Measurements from ENCODE around the gene SNX11.

Gene SNX11

DNA sequence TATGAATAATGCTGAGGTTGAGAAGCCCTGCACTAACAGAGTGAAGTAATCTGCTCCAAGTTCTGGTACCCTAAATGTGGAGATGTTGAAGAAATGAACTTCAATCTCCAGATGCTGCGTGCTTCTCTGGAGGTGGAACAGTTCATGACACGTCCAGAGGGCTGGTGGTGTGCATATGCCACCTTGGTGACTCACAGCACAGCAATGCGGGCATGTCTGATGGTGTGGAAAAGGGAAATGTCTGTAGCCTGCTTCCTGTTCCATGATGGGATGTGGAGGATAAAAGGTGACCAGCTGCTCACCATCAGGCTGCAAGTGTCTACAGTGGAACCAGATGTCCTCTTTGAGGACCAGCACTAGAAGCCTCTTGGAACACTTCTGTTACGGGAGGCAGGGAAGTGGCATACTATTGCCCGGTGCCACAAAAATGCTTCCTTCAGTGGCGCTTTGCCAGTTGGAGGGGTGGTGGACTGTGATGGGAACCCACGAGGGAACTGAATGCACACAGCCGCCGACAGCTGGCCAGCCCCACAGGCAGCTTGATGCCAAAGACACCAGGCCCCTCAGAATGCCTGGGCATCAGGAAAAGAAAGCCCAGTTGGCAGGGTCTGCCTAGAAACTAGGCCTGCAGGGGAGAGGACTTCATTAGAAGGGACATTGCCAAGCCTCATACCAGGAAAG, 19.9 kb downstream of the SNX11 start:
- ChIA-PET CTCF (interaction anchor here (0.7 to 3.4 kb wide), 6 partner anchors 10 to 132 kb away, joined by 3 to 24 read pairs (median 6); no protein-coding TSS in a partner anchor), POLR2A (no interaction called here)
- no peaks in the 10 kb centered on the region for H3K9me3 ChIP-seq (ENCODE audit: control insufficient read depth, insufficient read depth, low read depth, low read length)
- H3K27ac ChIP-seq (ENCODE audit: extremely low read depth, low read depth, low read length) = no peak overlapping the region
- TF ChIP-seq ZNF354C (tag by site-specific recombination; IDR thresholded peaks at IDR 0.05; ENCODE audit: borderline replicate concordance, low read depth) (no peak), ZNF600 (tag by site-specific recombination; IDR thresholded peaks at IDR 0.05) (no peak), SCRT2 (tag by site-specific recombination; IDR thresholded peaks at IDR 0.05) (no peak), ZNF202 (tag by site-specific recombination; IDR thresholded peaks at IDR 0.05; ENCODE audit: borderline replicate concordance) (no peak), ZNF169 (tag by site-specific recombination; IDR thresholded peaks at IDR 0.05) (no peak)
- TF ChIP-seq, protein P1, sequence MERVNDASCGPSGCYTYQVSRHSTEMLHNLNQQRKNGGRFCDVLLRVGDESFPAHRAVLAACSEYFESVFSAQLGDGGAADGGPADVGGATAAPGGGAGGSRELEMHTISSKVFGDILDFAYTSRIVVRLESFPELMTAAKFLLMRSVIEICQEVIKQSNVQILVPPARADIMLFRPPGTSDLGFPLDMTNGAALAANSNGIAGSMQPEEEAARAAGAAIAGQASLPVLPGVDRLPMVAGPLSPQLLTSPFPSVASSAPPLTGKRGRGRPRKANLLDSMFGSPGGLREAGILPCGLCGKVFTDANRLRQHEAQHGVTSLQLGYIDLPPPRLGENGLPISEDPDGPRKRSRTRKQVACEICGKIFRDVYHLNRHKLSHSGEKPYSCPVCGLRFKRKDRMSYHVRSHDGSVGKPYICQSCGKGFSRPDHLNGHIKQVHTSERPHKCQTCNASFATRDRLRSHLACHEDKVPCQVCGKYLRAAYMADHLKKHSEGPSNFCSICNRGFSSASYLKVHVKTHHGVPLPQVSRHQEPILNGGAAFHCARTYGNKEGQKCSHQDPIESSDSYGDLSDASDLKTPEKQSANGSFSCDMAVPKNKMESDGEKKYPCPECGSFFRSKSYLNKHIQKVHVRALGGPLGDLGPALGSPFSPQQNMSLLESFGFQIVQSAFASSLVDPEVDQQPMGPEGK (tag by site-specific recombination; IDR thresholded peaks at IDR 0.05) = no peak
- no peaks in the 10 kb centered on the region for H3K4me1 ChIP-seq (ENCODE audit: control insufficient read depth, insufficient read depth, low read length)
- H3K4me3 ChIP-seq (ENCODE audit: low read depth, low read length) = no peak overlapping the region
- H3K36me3 ChIP-seq (ENCODE audit: control insufficient read depth in 2 of 2, insufficient read depth in 1 of 2, low read length in 2 of 2) = peaks cover 0 to 33% of the 10 kb centered on the region in 2 experiments; a peak in 2 of 3 replicates

DNA sequence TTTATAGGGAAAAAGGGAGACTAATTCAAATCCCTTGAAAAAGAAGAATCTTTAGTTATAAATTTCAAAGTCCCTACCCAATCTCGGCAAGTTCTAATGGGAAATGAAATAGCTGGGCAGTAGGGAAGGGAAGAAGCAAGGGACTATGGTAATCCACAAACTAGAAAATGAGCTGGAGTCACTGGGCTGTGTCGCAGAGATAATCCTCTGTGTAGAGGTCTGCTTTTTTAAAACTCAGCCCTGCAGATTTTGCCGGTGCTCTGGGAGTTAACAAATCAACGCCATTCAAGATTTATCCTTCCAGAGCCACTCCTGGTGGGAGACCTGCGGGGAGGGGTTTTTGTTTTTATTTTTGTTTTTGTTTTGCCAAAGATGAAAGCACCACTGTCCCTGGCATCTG, 20.8 kb downstream of the SNX11 start:
- ChIA-PET POLR2A (interaction anchor here (0.7 to 3.0 kb wide), 2 partner anchors 103 to 129 kb away, joined by 3 to 8 read pairs; no protein-coding TSS in a partner anchor), CTCF (interaction anchor here (0.7 to 7.4 kb wide), 7 partner anchors 30 to 150 kb away, joined by 3 to 105 read pairs (median 5); no protein-coding TSS in a partner anchor)
- TF ChIP-seq ZNF37A (tag by site-specific recombination; IDR thresholded peaks at IDR 0.05) = no peak
- TF ChIP-seq ZNF423 (tag by site-specific recombination; IDR thresholded peaks at IDR 0.05) = no peak
- TF ChIP-seq, protein P2, sequence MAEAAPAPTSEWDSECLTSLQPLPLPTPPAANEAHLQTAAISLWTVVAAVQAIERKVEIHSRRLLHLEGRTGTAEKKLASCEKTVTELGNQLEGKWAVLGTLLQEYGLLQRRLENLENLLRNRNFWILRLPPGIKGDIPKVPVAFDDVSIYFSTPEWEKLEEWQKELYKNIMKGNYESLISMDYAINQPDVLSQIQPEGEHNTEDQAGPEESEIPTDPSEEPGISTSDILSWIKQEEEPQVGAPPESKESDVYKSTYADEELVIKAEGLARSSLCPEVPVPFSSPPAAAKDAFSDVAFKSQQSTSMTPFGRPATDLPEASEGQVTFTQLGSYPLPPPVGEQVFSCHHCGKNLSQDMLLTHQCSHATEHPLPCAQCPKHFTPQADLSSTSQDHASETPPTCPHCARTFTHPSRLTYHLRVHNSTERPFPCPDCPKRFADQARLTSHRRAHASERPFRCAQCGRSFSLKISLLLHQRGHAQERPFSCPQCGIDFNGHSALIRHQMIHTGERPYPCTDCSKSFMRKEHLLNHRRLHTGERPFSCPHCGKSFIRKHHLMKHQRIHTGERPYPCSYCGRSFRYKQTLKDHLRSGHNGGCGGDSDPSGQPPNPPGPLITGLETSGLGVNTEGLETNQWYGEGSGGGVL (tag by site-specific recombination; IDR thresholded peaks at IDR 0.05) = no peak
- TF ChIP-seq ZNF610 (tag by site-specific recombination; IDR thresholded peaks at IDR 0.05; ENCODE audit: borderline replicate concordance) = no peak
- TF ChIP-seq, protein P3, sequence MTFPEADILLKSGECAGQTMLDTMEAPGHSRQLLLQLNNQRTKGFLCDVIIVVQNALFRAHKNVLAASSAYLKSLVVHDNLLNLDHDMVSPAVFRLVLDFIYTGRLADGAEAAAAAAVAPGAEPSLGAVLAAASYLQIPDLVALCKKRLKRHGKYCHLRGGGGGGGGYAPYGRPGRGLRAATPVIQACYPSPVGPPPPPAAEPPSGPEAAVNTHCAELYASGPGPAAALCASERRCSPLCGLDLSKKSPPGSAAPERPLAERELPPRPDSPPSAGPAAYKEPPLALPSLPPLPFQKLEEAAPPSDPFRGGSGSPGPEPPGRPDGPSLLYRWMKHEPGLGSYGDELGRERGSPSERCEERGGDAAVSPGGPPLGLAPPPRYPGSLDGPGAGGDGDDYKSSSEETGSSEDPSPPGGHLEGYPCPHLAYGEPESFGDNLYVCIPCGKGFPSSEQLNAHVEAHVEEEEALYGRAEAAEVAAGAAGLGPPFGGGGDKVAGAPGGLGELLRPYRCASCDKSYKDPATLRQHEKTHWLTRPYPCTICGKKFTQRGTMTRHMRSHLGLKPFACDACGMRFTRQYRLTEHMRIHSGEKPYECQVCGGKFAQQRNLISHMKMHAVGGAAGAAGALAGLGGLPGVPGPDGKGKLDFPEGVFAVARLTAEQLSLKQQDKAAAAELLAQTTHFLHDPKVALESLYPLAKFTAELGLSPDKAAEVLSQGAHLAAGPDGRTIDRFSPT (tag by site-specific recombination; IDR thresholded peaks at IDR 0.05) = no peak
- no peak for TF ChIP-seq BCL11B (tag by site-specific recombination; IDR thresholded peaks at IDR 0.05; ENCODE audit: low read depth)
- TF ChIP-seq ZNF174 (tag by site-specific recombination; IDR thresholded peaks at IDR 0.05) = no peak
- no peaks in the 10 kb centered on the region for H3K9me3 ChIP-seq (ENCODE audit: control insufficient read depth, insufficient read depth, low read depth, low read length)
- no peak overlapping the region for H3K4me3 ChIP-seq (ENCODE audit: low read depth, low read length)
- no peaks in the 10 kb centered on the region for H3K4me1 ChIP-seq (ENCODE audit: control insufficient read depth, insufficient read depth, low read length)
- no peak overlapping the region for H3K27ac ChIP-seq (ENCODE audit: extremely low read depth, low read depth, low read length)
- peaks cover 0 to 25% of the 10 kb centered on the region in 2 experiments; a peak in 2 of 3 replicates for H3K36me3 ChIP-seq (ENCODE audit: control insufficient read depth in 2 of 2, insufficient read depth in 1 of 2, low read length in 2 of 2)

DNA sequence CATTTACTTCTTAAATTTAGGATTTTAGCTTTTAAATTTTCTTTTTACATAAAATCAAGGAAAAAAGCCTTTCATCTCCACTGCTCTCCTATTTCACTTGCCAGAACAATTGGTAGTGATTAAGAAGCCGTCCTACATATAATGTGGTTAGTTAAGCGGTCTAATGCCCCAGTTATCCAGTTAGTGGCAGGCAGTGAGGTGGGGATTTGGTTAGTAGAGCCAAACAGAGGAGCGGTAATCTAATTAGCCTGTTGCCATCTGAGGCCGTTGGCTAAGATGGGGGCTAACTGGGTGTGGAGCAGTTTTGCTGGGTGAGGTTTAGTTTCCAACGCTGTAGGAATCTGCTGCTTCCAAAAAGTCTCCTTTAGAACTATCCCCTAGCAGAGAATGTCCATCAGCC, 22.4 kb downstream of the SNX11 start:
- ChIA-PET CTCF (interaction anchor here (0.6 to 7.4 kb wide), 15 partner anchors 8 to 585 kb away, joined by 3 to 105 read pairs (median 4); no protein-coding TSS in a partner anchor), POLR2A (interaction anchor here (3.0 kb wide), 1 partner anchor 104 kb away, joined by 8 read pairs; no protein-coding TSS in a partner anchor)
- no peaks in the 10 kb centered on the region for H3K9me3 ChIP-seq (ENCODE audit: control insufficient read depth, insufficient read depth, low read depth, low read length)
- H3K27ac ChIP-seq (ENCODE audit: extremely low read depth, low read depth, low read length) = no peak overlapping the region
- H3K4me3 ChIP-seq (ENCODE audit: low read depth, low read length) = no peak overlapping the region
- TF ChIP-seq ZNF335 (tag by site-specific recombination; conservative IDR thresholded peaks at IDR 0.05) = peak; percentile 26; the same call in 1 of the 2 replicates
- no peak for TF ChIP-seq ZNF560 (tag by site-specific recombination; IDR thresholded peaks at IDR 0.05; ENCODE audit: borderline replicate concordance)
- TF ChIP-seq SCRT2 (tag by site-specific recombination; IDR thresholded peaks at IDR 0.05) = peak; percentile 82; the same call in 1 of the 2 replicates
- no peaks in the 10 kb centered on the region for H3K4me1 ChIP-seq (ENCODE audit: control insufficient read depth, insufficient read depth, low read length)
- H3K36me3 ChIP-seq (ENCODE audit: control insufficient read depth in 2 of 2, insufficient read depth in 1 of 2, low read length in 2 of 2) = peaks cover 0 to 20% of the 10 kb centered on the region in 2 experiments; a peak in 2 of 3 replicates
